Measurements from ENCODE around the gene NLRP5.

DNA sequence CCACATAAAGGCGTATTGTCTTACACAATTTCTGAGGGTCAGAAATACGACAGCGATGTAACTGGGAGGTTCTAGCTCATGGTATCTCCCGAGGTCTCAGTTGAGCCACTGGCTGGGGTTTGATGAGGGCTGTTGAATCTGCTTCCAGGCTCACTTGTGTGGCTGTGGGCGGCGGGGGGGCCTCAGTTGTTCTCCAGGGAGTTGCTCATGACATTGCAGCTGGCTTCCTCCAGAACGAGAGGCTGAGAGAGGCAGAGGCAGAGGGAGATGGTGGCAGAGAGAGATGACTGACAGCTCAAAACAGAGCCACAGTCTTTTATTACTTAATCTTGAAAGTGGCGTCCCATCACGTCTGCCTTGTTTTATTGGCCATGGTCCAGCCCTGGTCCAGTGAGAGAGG is 6.2 kb upstream of the NLRP5 start:
- TF ChIP-seq, protein P1, sequence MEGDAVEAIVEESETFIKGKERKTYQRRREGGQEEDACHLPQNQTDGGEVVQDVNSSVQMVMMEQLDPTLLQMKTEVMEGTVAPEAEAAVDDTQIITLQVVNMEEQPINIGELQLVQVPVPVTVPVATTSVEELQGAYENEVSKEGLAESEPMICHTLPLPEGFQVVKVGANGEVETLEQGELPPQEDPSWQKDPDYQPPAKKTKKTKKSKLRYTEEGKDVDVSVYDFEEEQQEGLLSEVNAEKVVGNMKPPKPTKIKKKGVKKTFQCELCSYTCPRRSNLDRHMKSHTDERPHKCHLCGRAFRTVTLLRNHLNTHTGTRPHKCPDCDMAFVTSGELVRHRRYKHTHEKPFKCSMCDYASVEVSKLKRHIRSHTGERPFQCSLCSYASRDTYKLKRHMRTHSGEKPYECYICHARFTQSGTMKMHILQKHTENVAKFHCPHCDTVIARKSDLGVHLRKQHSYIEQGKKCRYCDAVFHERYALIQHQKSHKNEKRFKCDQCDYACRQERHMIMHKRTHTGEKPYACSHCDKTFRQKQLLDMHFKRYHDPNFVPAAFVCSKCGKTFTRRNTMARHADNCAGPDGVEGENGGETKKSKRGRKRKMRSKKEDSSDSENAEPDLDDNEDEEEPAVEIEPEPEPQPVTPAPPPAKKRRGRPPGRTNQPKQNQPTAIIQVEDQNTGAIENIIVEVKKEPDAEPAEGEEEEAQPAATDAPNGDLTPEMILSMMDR (conservative IDR thresholded peaks at IDR 0.05; ENCODE audit: low read depth, low read length) = no peak
- TF ChIP-seq EZH2 (IDR thresholded peaks at IDR 0.05; ENCODE audit: low read length, unreplicated experiment) = no peak
